Mesothelial cell of epicardium (in vitro differentiated cells): Measurements from ENCODE around the gene ABCC5. TPM values are rescaled to one million over a fixed set of nuclear protein-coding genes. Genes with fewer than 3 reads are reported as not detected.

ENCODE experiments used
- DNase-seq, 2 experiments: peaks; one replicate each; pipeline ENCODE4 v3.0.0; 2021; ENCODE audit warnings: low spot score in 2 of 2; ENCODE audit not compliant: unreplicated experiment in 2 of 2
- H3K27ac Mint-ChIP-seq: 2 replicates; pipeline ENCODE4 v1.8.0; 2021; ENCODE audit warnings: mixed read lengths
- H3K27me3 Mint-ChIP-seq: 2 replicates; pipeline ENCODE4 v1.8.0; 2021; ENCODE audit warnings: low read depth, mixed read lengths
- H3K36me3 Mint-ChIP-seq: 2 replicates; pipeline ENCODE4 v1.8.0; 2021; ENCODE audit warnings: mixed read lengths
- H3K4me1 Mint-ChIP-seq: 2 replicates; pipeline ENCODE4 v1.8.0; 2021; ENCODE audit warnings: mixed read lengths
- H3K4me3 Mint-ChIP-seq: 2 replicates; pipeline ENCODE4 v1.8.0; 2021; ENCODE audit warnings: mild to moderate bottlenecking, moderate library complexity, mixed read lengths
- H3K9me3 Mint-ChIP-seq: 2 replicates; pipeline ENCODE4 v1.8.0; 2021; ENCODE audit warnings: mixed read lengths
- CTCF ChIP-seq: fragments of 200-600 bp; sonication (generic); IDR thresholded peaks from one replicate; pipeline ENCODE4 v1.5.0; 2021; ENCODE audit warnings: antibody characterized with exemption; ENCODE audit not compliant: unreplicated experiment
- total RNA-seq: library from RNA; stranded (reverse); gene quantifications from 3 replicates; pipeline ENCODE4 v1.2.1, GENCODE V29; 2021

Gene ABCC5
- total RNA-seq, 1 donor from 2014 or later = 62.3 TPM

- no peak for DNase-seq
- Mint-ChIP-seq H3K4me1 (peaks cover 19% of the 10 kb centered on the region), H3K4me3 (no peak overlapping the region), H3K27me3 (no peaks in the 10 kb centered on the region), H3K9me3 (no peaks in the 10 kb centered on the region), H3K36me3 (peaks cover 36% of the 10 kb centered on the region), H3K27ac (no peak overlapping the region)
- TF ChIP-seq CTCF = no peak
These were observed 54.9 kb downstream of the ABCC5 start for GRCh38 chr3:183962807-183963206.

DNA sequence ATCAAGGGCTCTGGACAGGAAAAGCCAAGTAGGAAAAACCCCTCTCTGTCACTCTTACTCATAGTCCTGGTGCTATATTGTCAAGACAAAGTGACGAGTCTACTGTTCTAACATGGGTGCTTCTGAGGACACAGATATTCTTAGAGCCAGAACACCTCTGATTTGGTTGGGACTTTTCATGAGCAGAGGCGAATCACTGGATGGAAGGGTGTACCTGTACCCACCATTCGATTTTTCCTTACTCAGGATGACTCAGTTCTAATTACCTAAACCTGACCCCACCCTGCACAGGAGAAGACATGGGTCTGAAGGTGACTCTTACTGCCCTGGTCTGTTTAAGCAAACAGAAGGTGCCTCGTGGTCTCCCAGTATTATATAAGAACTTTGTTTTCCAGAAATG is 58.5 kb downstream of the ABCC5 start:
- Mint-ChIP-seq H3K27ac (no peak overlapping the region), H3K4me1 (no peaks in the 10 kb centered on the region), H3K27me3 (no peaks in the 10 kb centered on the region), H3K36me3 (peaks cover 36% of the 10 kb centered on the region), H3K9me3 (no peaks in the 10 kb centered on the region), H3K4me3 (no peak overlapping the region)
- no peak for TF ChIP-seq CTCF
- no peak for DNase-seq

GRCh38 chr3:183958775-183959174 is 58.9 kb downstream of the ABCC5 start:
- no peaks in the 10 kb centered on the region for H3K27me3 Mint-ChIP-seq
- no peaks in the 10 kb centered on the region for H3K9me3 Mint-ChIP-seq
- H3K27ac Mint-ChIP-seq = no peak overlapping the region
- no peak overlapping the region for H3K4me3 Mint-ChIP-seq
- H3K36me3 Mint-ChIP-seq = peaks cover 33% of the 10 kb centered on the region
- TF ChIP-seq CTCF = no peak
- no peak for DNase-seq
- no peaks in the 10 kb centered on the region for H3K4me1 Mint-ChIP-seq

GRCh38 chr3:183958226-183958625 is 59.5 kb downstream of the ABCC5 start:
- DNase-seq = no peak
- Mint-ChIP-seq H3K9me3 (no peaks in the 10 kb centered on the region), H3K27me3 (no peaks in the 10 kb centered on the region), H3K4me1 (no peaks in the 10 kb centered on the region), H3K36me3 (peaks cover 34% of the 10 kb centered on the region), H3K27ac (no peak overlapping the region), H3K4me3 (no peak overlapping the region)
- TF ChIP-seq CTCF = no peak

- H3K27ac Mint-ChIP-seq = no peak overlapping the region
- TF ChIP-seq CTCF = no peak
- no peak overlapping the region for H3K4me3 Mint-ChIP-seq
- no peaks in the 10 kb centered on the region for H3K9me3 Mint-ChIP-seq
- no peak for DNase-seq
- H3K4me1 Mint-ChIP-seq = no peaks in the 10 kb centered on the region
- H3K27me3 Mint-ChIP-seq = no peaks in the 10 kb centered on the region
- H3K36me3 Mint-ChIP-seq = peaks cover 34% of the 10 kb centered on the region
These were observed 62.8 kb downstream of the ABCC5 start for GRCh38 chr3:183954875-183955274.

GRCh38 chr3:183953471-183954070 is 64.1 kb downstream of the ABCC5 start:
- no peak for TF ChIP-seq CTCF
- H3K27me3 Mint-ChIP-seq = no peaks in the 10 kb centered on the region
- no peak for DNase-seq
- peaks cover 38% of the 10 kb centered on the region for H3K36me3 Mint-ChIP-seq
- H3K4me1 Mint-ChIP-seq = no peaks in the 10 kb centered on the region
- no peak overlapping the region for H3K27ac Mint-ChIP-seq
- no peak overlapping the region for H3K4me3 Mint-ChIP-seq
- H3K9me3 Mint-ChIP-seq = no peaks in the 10 kb centered on the region
